A673 (cell line): ENCODE data around the gene MRTFA.

Experiments used
- CTCF ChIP-seq: fragments of 300-800, 200-600 bp; sonication (generic); conservative IDR thresholded peaks from 2 replicates; pipeline ENCODE4 v1.5.1; 2017; ENCODE audit warnings: low read depth, mild to moderate bottlenecking, antibody characterized with exemption, low read length, moderate library complexity, mixed read lengths
- EZH2 ChIP-seq: fragments of 200-600 bp; sonication (generic); IDR thresholded peaks from 2 replicates; pipeline ENCODE4 v1.6.1; 2017; ENCODE audit warnings: borderline replicate concordance, low read depth, mild to moderate bottlenecking, mixed read lengths, antibody characterized with exemption, low read length; ENCODE audit not compliant: poor library complexity, severe bottlenecking

GRCh38 chr22:40635940-40636379 is 559 bp downstream of the MRTFA start:
- TF ChIP-seq CTCF, result no peak
- no peak for TF ChIP-seq EZH2
